Endodermal cell (in vitro differentiated cells): ENCODE data around the gene ETFA. TPM values are rescaled to one million over a fixed set of nuclear protein-coding genes. Genes with fewer than 3 reads are reported as not detected.

Experiments
- DNase-seq: peaks from one replicate; pipeline ENCODE4 v3.0.0-alpha.2; 2017
- H3K27ac ChIP-seq: 2 replicates; pipeline ENCODE4 v1.5.1; 2013; ENCODE audit warnings: mild to moderate bottlenecking, low read depth, low read length, moderate library complexity
- H3K27me3 ChIP-seq: 2 replicates; pipeline ENCODE4 v1.6.1; 2013; ENCODE audit warnings: mild to moderate bottlenecking, low read length, moderate library complexity; ENCODE audit not compliant: insufficient read depth, control insufficient read depth, poor library complexity, severe bottlenecking
- H3K36me3 ChIP-seq: 2 replicates; pipeline ENCODE4 v1.7.0; 2013; ENCODE audit warnings: mild to moderate bottlenecking, low read length, moderate library complexity; ENCODE audit not compliant: control insufficient read depth, insufficient read depth
- H3K4me1 ChIP-seq: one replicate; pipeline ENCODE4 v1.7.0; 2013; ENCODE audit warnings: low read length; ENCODE audit not compliant: control insufficient read depth, insufficient read depth
- H3K4me3 ChIP-seq: 2 replicates; pipeline ENCODE4 v1.5.1; 2013; ENCODE audit warnings: mild to moderate bottlenecking, low read length, moderate library complexity
- H3K9ac ChIP-seq: 2 replicates; pipeline ENCODE4 v1.6.1; 2013; ENCODE audit warnings: mild to moderate bottlenecking, low read length, moderate library complexity; ENCODE audit not compliant: poor library complexity, severe bottlenecking; ENCODE audit errors: extremely low read depth
- H3K9me3 ChIP-seq: 2 replicates; pipeline ENCODE4 v1.6.1; 2013; ENCODE audit warnings: mild to moderate bottlenecking, low read length, moderate library complexity; ENCODE audit not compliant: control insufficient read depth
- H3K27ac Mint-ChIP-seq: 2 replicates; pipeline ENCODE4 v1.8.0; 2020; ENCODE audit warnings: mixed read lengths
- H3K27me3 Mint-ChIP-seq: 2 replicates; pipeline ENCODE4 v1.8.0; 2021; ENCODE audit warnings: mild to moderate bottlenecking, mixed read lengths; ENCODE audit not compliant: insufficient read depth
- H3K36me3 Mint-ChIP-seq: 2 replicates; pipeline ENCODE4 v1.8.0; 2020; ENCODE audit warnings: low read depth, mixed read lengths
- H3K4me1 Mint-ChIP-seq: 2 replicates; pipeline ENCODE4 v1.8.0; 2020; ENCODE audit warnings: mixed read lengths
- H3K4me3 Mint-ChIP-seq: 2 replicates; pipeline ENCODE4 v1.8.0; 2020; ENCODE audit warnings: mild to moderate bottlenecking, moderate library complexity, mixed read lengths
- H3K9me3 Mint-ChIP-seq: 2 replicates; pipeline ENCODE4 v1.8.0; 2020; ENCODE audit warnings: mild to moderate bottlenecking, mixed read lengths
- WGBS, 2 experiments: methylation state at CpG; one replicate each; pipeline versions ENCODE4 v1.1.5 to v1.1.7; 2013; ENCODE audit warnings: missing lambda C conversion rate in 2 of 2, mixed read lengths in 1 of 2; ENCODE audit not compliant: insufficient coverage in 1 of 2, insufficient read length in 1 of 2; 5-methylcytosine and 5-hydroxymethylcytosine counted together
- total RNA-seq, 2 donors: library from RNA; stranded (reverse); fragmentation: NEBNext Ultra II Directional in 1 of 2; extraction: Animal tissue kit (Norgen Biotek cat#: 25700) in 1 of 2; gene quantifications; 2 replicates in 1 of 2; 3 replicates in 1 of 2; pipeline ENCODE4 v1.2.1, GENCODE V29; 2021
- TF ChIP-seq, protein P1 (sequence below): fragments of 200-600 bp; sonication (generic); conservative IDR thresholded peaks from 2 replicates; pipeline ENCODE4 v1.5.0; 2021; ENCODE audit warnings: antibody characterized with exemption, mild to moderate bottlenecking

Gene ETFA
- total RNA-seq, 2 donors from 2014 or later, result 142 to 157 TPM

DNA sequence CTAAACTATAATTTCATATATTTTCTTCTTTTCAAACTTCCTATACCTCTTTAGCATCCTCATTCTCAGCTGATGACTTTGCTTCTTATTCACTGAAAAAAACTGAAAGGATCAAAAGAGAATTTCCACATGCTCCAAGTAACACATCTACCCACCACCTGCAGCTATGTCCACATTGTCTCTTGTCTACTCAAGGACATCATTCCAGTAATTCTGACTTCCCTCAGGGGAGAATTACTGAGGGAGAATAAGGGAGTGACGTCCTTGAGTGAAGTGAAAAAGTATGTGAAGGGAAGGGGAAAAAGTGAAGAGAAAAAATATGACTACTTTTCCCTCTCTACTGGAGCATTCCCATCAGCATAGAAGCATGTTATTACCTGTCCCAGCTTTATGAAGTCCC, 32.6 kb downstream of the ETFA start:
- no peaks in the 10 kb centered on the region for H3K4me1 ChIP-seq
- Mint-ChIP-seq H3K27me3 (no peaks in the 10 kb centered on the region), H3K4me1 (peaks cover 16% of the 10 kb centered on the region), H3K9me3 (no peaks in the 10 kb centered on the region), H3K27ac (no peak overlapping the region), H3K4me3 (no peak overlapping the region), H3K36me3 (peaks cover 71% of the 10 kb centered on the region)
- DNase-seq, result no peak
- TF ChIP-seq, protein P1, sequence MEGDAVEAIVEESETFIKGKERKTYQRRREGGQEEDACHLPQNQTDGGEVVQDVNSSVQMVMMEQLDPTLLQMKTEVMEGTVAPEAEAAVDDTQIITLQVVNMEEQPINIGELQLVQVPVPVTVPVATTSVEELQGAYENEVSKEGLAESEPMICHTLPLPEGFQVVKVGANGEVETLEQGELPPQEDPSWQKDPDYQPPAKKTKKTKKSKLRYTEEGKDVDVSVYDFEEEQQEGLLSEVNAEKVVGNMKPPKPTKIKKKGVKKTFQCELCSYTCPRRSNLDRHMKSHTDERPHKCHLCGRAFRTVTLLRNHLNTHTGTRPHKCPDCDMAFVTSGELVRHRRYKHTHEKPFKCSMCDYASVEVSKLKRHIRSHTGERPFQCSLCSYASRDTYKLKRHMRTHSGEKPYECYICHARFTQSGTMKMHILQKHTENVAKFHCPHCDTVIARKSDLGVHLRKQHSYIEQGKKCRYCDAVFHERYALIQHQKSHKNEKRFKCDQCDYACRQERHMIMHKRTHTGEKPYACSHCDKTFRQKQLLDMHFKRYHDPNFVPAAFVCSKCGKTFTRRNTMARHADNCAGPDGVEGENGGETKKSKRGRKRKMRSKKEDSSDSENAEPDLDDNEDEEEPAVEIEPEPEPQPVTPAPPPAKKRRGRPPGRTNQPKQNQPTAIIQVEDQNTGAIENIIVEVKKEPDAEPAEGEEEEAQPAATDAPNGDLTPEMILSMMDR, result no peak
- H3K9ac ChIP-seq, result no peak overlapping the region
- H3K4me3 ChIP-seq, result no peak overlapping the region
- no peak overlapping the region for H3K27ac ChIP-seq
- H3K27me3 ChIP-seq, result no peaks in the 10 kb centered on the region
- no peaks in the 10 kb centered on the region for H3K9me3 ChIP-seq
- peaks cover 79% of the 10 kb centered on the region for H3K36me3 ChIP-seq
- WGBS, 2 experiments, result no CpG with 5 or more reads among the region's 1 CpG

DNA sequence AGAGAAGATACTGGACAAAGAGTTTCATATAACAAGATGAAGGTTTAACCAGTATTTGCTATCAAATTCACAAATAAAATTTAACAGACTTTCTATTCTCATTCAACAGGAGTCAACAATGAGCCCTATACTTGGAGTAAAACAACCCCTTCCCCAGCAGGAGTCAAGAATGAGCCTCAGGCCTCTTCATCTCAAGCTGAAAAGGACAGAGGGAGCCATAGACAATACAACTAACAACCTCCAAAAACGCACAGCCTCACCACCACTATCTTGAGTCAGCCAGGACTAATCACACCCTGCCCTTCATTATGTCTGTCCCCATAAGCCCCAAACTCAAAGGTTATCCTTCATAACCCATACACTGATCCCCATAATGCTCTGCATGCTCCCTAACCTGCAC, 36.4 kb downstream of the ETFA start:
- Mint-ChIP-seq H3K9me3 (peaks cover 11% of the 10 kb centered on the region), H3K4me3 (no peak overlapping the region), H3K36me3 (peaks cover 75% of the 10 kb centered on the region), H3K27ac (no peak overlapping the region), H3K4me1 (peaks cover 16% of the 10 kb centered on the region), H3K27me3 (no peaks in the 10 kb centered on the region)
- TF ChIP-seq, protein P1, result no peak
- Histone ChIP-seq H3K4me3 (no peak overlapping the region), H3K9ac (no peak overlapping the region), H3K4me1 (no peaks in the 10 kb centered on the region), H3K36me3 (peaks cover 85% of the 10 kb centered on the region), H3K9me3 (peaks cover 21% of the 10 kb centered on the region), H3K27me3 (no peaks in the 10 kb centered on the region), H3K27ac (no peak overlapping the region)
- no peak for DNase-seq
- WGBS, 2 experiments, result 60 to 90% methylated on average over 1 of the region's 1 CpG

DNA sequence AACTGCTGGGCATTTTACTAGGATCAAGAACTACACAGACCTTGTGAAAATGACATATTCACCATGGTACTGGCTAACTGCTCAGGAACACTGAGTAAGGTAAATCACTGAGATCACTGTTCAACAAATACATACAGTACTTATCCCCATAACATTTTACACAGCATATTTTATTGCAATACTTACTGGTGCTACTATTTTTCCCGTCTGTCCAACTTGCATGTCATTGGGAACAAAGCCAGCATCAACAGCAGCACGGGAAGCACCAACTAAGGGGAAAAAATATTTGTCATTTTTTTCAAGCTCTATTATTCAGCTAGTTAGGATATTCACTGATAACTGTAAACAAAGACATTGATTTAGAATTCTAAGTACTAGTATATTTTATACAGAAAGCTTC, 37.0 kb downstream of the ETFA start:
- no peak overlapping the region for H3K27ac Mint-ChIP-seq
- no peaks in the 10 kb centered on the region for H3K4me1 ChIP-seq
- H3K9me3 Mint-ChIP-seq, result peaks cover 17% of the 10 kb centered on the region
- TF ChIP-seq, protein P1, result no peak
- no peak for DNase-seq
- H3K4me3 ChIP-seq, result no peak overlapping the region
- peaks cover 27% of the 10 kb centered on the region for H3K9me3 ChIP-seq
- WGBS, 2 experiments, result 86% methylated on average over 2 of the region's 2 CpGs; no CpG with 5 or more reads in 1 of the 2 experiments
- no peak overlapping the region for H3K27ac ChIP-seq
- H3K36me3 Mint-ChIP-seq, result peaks cover 78% of the 10 kb centered on the region
- no peaks in the 10 kb centered on the region for H3K27me3 ChIP-seq
- no peak overlapping the region for H3K4me3 Mint-ChIP-seq
- no peak overlapping the region for H3K9ac ChIP-seq
- peaks cover 16% of the 10 kb centered on the region for H3K4me1 Mint-ChIP-seq
- H3K36me3 ChIP-seq, result peaks cover 85% of the 10 kb centered on the region
- no peaks in the 10 kb centered on the region for H3K27me3 Mint-ChIP-seq
